Activated CD4-positive, alpha-beta T cell treated with anti-CD3 and anti-CD28 coated beads for 1 hour (primary cell): ENCODE results near the gene MPRIP.

ENCODE experiments used
- DNase-seq: peaks from one replicate; pipeline ENCODE4 v3.0.0-alpha.2; 2020

The MPRIP gene

GRCh38 chr17:17200311-17200710, 158.1 kb downstream of the MPRIP start:
- no peak for DNase-seq

GRCh38 chr17:17200831-17201230, 158.6 kb downstream of the MPRIP start:
- no peak for DNase-seq

GRCh38 chr17:17201271-17201670, 159.0 kb downstream of the MPRIP start:
- DNase-seq, result no peak

DNA sequence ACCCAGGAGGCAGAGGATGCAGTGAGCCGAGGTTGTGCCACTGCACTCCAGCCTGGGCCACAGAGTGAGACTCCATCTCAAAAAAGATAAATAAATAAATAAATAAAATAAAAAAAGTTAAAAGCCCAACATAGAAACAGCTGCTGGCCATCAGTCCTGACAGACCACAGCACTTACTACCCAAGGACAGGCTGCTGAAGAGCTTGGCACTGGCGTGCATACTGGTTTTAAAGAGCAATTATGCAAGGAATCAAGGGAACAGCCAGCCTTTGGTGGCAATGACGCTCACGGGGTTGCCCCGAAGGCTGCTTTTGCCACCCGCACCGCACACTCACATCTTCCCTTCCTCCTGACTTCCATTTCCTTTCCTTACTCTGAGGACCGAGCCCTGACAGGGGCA, 159.7 kb downstream of the MPRIP start:
- no peak for DNase-seq

DNA sequence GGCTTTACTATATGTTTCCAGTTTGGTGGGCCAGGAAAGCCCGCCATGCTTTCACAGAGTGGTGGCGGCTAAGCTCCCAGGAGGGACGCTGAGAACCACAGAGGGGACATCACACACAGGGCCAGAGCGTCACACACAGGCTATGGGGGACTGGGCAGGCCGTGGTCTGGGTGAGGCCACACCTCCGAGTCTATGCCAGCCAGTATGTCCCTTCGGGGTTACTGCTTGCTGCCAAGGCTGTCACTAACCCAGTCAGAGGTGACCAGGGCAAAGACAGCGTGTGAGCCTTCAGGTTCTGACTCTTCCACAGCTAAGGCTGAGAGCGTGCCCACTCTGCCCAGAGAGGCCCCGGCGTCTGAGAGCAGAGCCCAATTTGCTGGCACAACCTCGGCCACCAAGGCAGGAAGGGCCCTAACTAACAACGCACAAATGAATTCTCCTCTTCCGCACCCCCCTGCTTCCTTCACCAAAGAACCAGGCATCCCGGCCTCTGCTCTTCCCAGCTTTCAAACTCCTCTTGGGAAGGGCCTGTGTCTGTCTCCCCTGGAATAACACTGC, 161.0 kb downstream of the MPRIP start:
- DNase-seq, result no peak

DNA sequence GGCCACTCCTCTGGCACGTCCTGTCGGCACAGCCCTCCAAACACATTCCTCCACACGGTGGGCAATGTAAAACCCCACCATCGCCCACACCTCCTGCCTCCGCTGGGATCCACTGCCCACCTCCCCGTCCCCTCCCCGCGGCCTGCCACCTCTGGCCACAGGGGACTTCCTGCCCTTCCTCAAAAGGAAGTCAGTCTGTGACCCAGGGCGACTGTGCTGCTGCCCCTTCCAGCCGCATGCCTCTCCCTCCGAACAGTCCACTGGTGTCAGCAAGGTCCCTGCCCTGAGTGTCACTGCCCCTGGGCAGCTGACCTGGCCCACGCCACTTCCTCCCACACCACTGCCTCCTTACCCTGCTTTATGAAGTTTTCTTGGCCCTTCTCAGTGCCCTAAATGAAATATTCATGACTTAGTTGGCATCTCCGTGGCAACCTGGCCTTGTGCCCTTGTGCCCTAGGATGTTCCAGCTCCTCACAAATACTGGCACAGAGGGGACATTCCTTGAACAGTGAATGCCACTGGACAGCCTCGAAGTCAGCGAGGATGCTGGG, 161.9 kb downstream of the MPRIP start:
- DNase-seq, result no peak

- DNase-seq, result no peak
Observed at GRCh38 chr17:17204635-17205231, 162.5 kb downstream of the MPRIP start.

DNA sequence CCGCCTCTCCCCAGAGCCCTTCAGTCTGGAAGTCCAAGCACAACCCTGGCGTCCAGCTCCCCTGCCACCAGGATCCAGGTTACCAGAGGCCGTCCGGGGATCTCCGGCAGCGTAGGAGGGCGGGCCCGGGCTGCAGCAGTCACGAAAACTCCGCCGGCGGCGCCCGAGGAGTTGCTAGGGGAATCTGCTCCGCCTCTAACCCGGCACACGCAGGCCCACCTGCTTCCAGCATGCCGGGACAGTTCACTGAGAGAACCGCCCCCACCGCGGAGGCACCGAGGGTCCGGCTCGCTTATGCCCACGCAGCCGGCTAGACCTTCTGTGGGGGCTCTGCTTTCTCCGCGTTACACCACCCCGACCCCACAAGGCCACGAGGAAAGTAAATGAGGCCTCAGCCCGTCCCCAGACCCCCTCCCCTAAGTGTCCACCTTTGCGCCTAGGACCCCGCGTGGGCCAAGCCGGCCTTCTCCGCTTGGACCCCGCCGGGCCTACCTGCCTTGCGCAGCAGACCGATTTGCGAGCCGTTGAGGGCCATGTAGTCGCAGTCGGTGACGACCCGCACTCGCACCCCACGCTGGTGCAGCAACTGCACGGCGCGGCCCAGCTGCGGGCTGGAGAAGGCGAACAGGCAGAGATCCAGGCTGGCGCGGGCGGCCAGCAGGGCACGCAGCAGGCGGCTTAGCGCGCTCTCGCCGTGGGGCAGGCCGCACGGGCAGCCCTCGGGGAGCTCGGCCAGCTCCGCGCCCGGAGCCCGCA, 163.3 kb downstream of the MPRIP start:
- peak; percentile 27 for DNase-seq

DNA sequence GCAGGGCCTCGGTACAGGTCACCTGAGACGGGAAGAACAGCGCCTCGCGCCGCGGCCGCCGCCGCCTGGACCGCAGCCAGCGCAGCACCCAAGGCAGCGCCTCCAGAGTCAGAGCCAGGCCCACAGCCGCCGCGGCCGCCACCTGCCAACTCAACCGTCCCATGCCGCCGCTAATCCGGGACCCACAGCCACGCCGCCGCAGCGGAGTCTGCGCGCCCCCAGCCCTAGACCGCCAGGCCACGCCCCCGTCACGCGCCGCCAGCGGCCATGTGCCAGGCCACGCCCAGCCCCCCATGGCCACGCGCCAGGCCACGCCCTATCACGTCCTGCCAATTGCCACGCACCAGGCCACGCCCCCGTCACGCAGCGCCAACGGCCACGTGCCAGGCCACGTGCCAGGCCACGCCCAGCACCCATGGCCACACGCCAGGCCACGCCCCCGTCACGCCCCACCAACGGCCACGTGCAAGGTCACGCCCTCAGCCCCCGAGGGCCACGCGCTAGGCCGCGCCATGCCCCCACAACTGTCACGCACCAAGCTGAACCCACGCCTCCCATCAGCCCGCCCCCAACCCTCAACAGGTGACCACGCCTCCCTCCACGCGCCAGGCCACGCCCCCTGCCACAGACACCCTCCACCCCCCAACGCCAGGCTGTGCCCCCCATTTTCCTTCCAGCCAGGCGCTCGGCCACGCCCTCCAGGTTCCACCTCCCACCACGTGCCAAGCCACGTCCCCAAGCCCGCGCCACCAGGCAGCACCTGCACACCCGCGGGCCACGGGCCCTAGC, 164.1 kb downstream of the MPRIP start, which contains the start of gene PLD6:
Gene PLD6 (minus strand): TSS at position 210 of the 789 bp plus-strand sequence. CDS start 47 bp downstream, at position 163.
- peak; percentile 82 for DNase-seq

DNA sequence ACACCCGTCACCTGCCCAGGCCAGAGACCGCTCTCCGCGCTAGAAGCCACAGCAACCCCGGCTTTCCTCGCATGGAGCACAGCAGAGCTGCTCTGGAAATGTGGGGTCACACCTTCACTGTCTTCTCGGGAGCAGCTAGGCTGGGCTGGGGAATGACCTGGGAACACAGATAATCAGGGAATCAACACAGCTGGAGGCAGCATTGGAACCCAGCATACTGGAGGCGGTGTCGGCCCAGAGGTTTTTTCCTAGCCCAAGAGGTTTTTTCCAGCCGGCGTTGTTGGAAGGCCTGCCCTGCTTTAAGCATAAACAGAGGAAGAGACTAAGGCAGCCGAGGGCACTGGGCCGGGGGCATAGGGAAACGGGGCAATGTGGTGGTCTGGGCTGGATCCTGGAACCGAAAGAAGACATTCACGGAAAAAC, 164.7 kb downstream of the MPRIP start:
- no peak for DNase-seq

DNA sequence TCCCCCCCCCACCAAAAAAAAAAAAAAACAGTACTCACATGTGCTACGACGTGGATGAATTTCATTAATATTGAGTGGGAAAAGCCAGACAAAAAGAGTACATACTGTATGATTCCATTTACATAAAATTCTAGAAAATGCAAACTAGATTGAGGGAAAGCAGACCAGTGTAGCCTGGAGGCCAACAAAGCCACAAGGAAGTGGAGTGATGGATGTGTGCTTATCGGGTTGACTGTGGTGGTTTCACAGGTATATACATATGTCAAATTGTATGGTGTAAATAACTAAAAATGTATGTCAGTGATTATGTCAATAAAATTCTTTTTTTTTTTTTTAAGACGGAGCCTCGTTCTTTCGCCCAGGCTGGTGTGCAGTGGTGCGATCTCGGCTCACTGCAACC, 165.7 kb downstream of the MPRIP start:
- no peak for DNase-seq

GRCh38 chr17:17213775-17214174, 171.5 kb downstream of the MPRIP start:
- DNase-seq, result no peak

- no peak for DNase-seq
Observed at GRCh38 chr17:17214646-17215436, 172.6 kb downstream of the MPRIP start.

GRCh38 chr17:17215575-17215974, 173.3 kb downstream of the MPRIP start:
- DNase-seq, result no peak

- DNase-seq, result no peak
Observed at GRCh38 chr17:17216236-17216635, 174.0 kb downstream of the MPRIP start.

GRCh38 chr17:17216776-17217175, 174.5 kb downstream of the MPRIP start:
- DNase-seq, result no peak

DNA sequence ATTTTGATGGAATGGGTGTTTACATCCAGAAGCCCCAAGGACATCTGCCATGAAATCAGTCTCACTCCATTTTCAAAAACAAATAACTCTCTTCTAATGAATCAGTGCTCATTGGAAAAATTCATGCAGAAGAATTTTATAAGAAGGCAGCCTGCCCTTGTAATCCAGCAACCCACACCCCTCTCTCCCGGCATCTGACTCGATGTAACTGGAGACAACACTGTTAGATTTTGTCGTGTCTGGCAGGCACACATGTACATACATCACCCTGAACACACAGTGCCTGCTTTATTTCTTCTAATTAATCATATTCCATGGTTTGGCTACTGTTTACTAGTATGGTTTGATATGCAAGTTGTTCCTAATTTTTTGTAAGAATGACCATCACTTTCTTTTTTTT, 175.7 kb downstream of the MPRIP start:
- no peak for DNase-seq

GRCh38 chr17:17220529-17220928, 178.3 kb downstream of the MPRIP start:
- no peak for DNase-seq

GRCh38 chr17:17221329-17221728, 179.1 kb downstream of the MPRIP start:
- DNase-seq, result no peak

DNA sequence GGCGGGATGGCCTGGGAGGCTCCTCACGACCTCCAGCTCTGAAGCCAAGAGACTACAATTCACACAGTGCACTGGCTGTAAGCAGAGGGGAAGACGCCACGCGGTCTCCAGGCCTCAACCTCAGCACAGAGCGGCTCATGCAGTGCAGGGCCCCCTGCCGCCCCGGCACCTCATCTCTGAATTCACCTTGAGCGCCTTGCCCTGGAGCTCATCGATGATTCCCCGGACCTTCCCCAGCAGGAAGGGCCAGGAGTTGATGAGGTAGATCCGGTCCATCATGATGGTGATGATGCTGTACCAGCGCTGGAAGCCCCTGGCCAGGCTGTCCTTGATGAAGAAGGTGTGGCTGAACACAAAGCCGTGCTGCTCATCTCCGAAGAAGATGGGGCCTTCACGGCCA, 181.5 kb downstream of the MPRIP start:
- DNase-seq, result no peak

DNA sequence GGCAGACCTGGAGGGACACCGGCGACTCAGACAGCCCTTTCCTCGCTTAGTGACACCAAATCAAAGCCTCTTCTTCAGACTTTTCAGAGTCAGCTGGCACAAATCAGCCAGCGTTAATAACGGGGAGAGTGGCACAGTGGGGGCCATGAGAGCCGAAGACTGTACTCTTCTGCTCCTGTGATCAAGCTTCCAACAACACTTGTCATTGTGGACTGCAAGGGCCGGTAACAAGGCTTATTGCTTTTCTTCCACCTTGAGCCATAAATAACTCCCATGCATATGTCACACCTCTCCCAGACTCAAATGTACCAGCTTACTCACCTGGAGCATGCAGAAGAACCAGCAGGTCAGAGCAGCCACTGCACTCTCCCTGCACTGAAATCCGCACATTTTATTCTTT, 181.9 kb downstream of the MPRIP start:
- DNase-seq, result no peak

- no peak for DNase-seq
Observed at GRCh38 chr17:17225901-17226300, 183.6 kb downstream of the MPRIP start.
